H9 (cell line): ENCODE data around the gene TMEM183A. TPM values are rescaled to one million over a fixed set of nuclear protein-coding genes. Genes with fewer than 3 reads are reported as not detected.
A peak's percentile ranks its signal among the peaks of the same experiment; 100 is the strongest.

Experiments
- DNase-seq: peaks from one replicate; pipeline ENCODE4 v3.0.0-alpha.2; 2017
- H2AFZ ChIP-seq: one replicate; pipeline ENCODE4 v1.6.1; 2013; ENCODE audit warnings: mild to moderate bottlenecking, low read length, control low read depth, moderate library complexity
- H2AK5ac ChIP-seq: 2 replicates; pipeline ENCODE4 v1.6.1; 2013; ENCODE audit warnings: low read length, control low read depth, mixed read lengths; ENCODE audit not compliant: insufficient read length
- H2BK120ac ChIP-seq: one replicate; pipeline ENCODE4 v1.6.1; 2013; ENCODE audit warnings: low read depth, mild to moderate bottlenecking, low read length, control low read depth, inconsistent platforms; ENCODE audit not compliant: poor library complexity, severe bottlenecking
- H2BK12ac ChIP-seq: 2 replicates; pipeline ENCODE4 v1.6.1; 2013; ENCODE audit warnings: low read length, control low read depth, mixed read lengths, low read depth; ENCODE audit not compliant: insufficient read length
- H2BK15ac ChIP-seq: 2 replicates; pipeline ENCODE4 v1.6.1; 2013; ENCODE audit warnings: low read depth, low read length, control low read depth
- H2BK20ac ChIP-seq: one replicate; pipeline ENCODE4 v1.6.1; 2013; ENCODE audit warnings: low read depth, mild to moderate bottlenecking, low read length, control low read depth, inconsistent platforms; ENCODE audit not compliant: poor library complexity, severe bottlenecking
- H2BK5ac ChIP-seq: 2 replicates; pipeline ENCODE4 v1.6.1; 2013; ENCODE audit warnings: low read length, control low read depth, mixed read lengths; ENCODE audit not compliant: insufficient read length
- H3K14ac ChIP-seq: 2 replicates; pipeline ENCODE4 v1.6.1; 2013; ENCODE audit warnings: low read length, control low read depth; ENCODE audit not compliant: insufficient read depth
- H3K18ac ChIP-seq: 2 replicates; pipeline ENCODE4 v1.6.1; 2013; ENCODE audit warnings: low read depth, mild to moderate bottlenecking, mixed read lengths, low read length, control low read depth; ENCODE audit not compliant: insufficient read length
- H3K23ac ChIP-seq: 2 replicates; pipeline ENCODE4 v1.6.1; 2013; ENCODE audit warnings: low read length, control low read depth, mixed read lengths, low read depth; ENCODE audit not compliant: insufficient read length
- H3K23me2 ChIP-seq: 2 replicates; pipeline ENCODE4 v1.6.1; 2013; ENCODE audit warnings: low read depth, mild to moderate bottlenecking, mixed read lengths, low read length, control low read depth; ENCODE audit not compliant: insufficient read length, poor library complexity, severe bottlenecking
- H3K27ac ChIP-seq: 2 replicates; pipeline ENCODE4 v1.5.1; 2013; ENCODE audit warnings: low read length, control low read depth, mixed read lengths, low read depth; ENCODE audit not compliant: insufficient read length
- H3K27me3 ChIP-seq: 2 replicates; pipeline ENCODE4 v1.6.1; 2013; ENCODE audit warnings: low read length, control low read depth, inconsistent platforms; ENCODE audit not compliant: insufficient read depth
- H3K4ac ChIP-seq: 2 replicates; pipeline ENCODE4 v1.6.1; 2013; ENCODE audit warnings: low read depth, mild to moderate bottlenecking, control low read depth, inconsistent platforms, low read length, moderate library complexity
- H3K4me1 ChIP-seq: 2 replicates; pipeline ENCODE4 v1.6.1; 2013; ENCODE audit warnings: low read length, control low read depth, inconsistent platforms; ENCODE audit not compliant: insufficient read depth
- H3K4me2 ChIP-seq: 2 replicates; pipeline ENCODE4 v1.6.1; 2013; ENCODE audit warnings: low read length, control low read depth, mixed read lengths; ENCODE audit not compliant: insufficient read length, insufficient read depth
- H3K56ac ChIP-seq: 2 replicates; pipeline ENCODE4 v1.6.1; 2013; ENCODE audit warnings: low read depth, mild to moderate bottlenecking, mixed read lengths, low read length, control low read depth; ENCODE audit not compliant: insufficient read length
- H3K79me1 ChIP-seq: 2 replicates; pipeline ENCODE4 v1.6.1; 2013; ENCODE audit warnings: low read depth, mild to moderate bottlenecking, moderate library complexity, low read length, control low read depth, inconsistent platforms; ENCODE audit not compliant: insufficient read depth, poor library complexity, severe bottlenecking
- H3K79me2 ChIP-seq: 2 replicates; pipeline ENCODE4 v1.6.1; 2013; ENCODE audit warnings: low read length, control low read depth, inconsistent platforms; ENCODE audit not compliant: insufficient read depth
- H3K9ac ChIP-seq: 2 replicates; pipeline ENCODE4 v1.6.1; 2013; ENCODE audit warnings: low read length, control low read depth, mixed read lengths; ENCODE audit not compliant: insufficient read length; ENCODE audit errors: extremely low read depth
- H3K9me3 ChIP-seq: one replicate; pipeline ENCODE4 v1.6.1; 2013; ENCODE audit warnings: low read depth, low read length, inconsistent platforms; ENCODE audit not compliant: control insufficient read depth
- H3T11ph ChIP-seq: one replicate; pipeline ENCODE4 v1.6.1; 2013; ENCODE audit warnings: mild to moderate bottlenecking, low read length, control low read depth, inconsistent platforms
- H4K20me1 ChIP-seq: one replicate; pipeline ENCODE4 v1.6.1; 2013; ENCODE audit not compliant: control insufficient read depth, insufficient read length, insufficient read depth
- H4K5ac ChIP-seq: 2 replicates; pipeline ENCODE4 v1.6.1; 2013; ENCODE audit warnings: low read depth, mild to moderate bottlenecking, mixed read lengths, low read length, control low read depth; ENCODE audit not compliant: insufficient read length
- H4K8ac ChIP-seq: replicated peaks from 2 replicates; pipeline ENCODE4 v1.6.1; 2013; ENCODE audit warnings: low read length, control low read depth, mixed read lengths, low read depth; ENCODE audit not compliant: insufficient read length
- H4K91ac ChIP-seq: 2 replicates; pipeline ENCODE4 v1.6.1; 2013; ENCODE audit warnings: low read depth, mild to moderate bottlenecking, moderate library complexity, mixed read lengths, low read length, control low read depth; ENCODE audit not compliant: insufficient read length
- H3K27ac Mint-ChIP-seq, 3 experiments: 2 replicates in 2 of 3; 3 replicates in 1 of 3; pipeline ENCODE4 v1.8.0; 2020 to 2021; ENCODE audit warnings: mixed read lengths in 3 of 3, mild to moderate bottlenecking in 1 of 3, moderate library complexity in 1 of 3
- H3K27me3 Mint-ChIP-seq: 2 replicates; pipeline ENCODE4 v1.8.0; 2021; ENCODE audit warnings: low read depth, mild to moderate bottlenecking, moderate library complexity, mixed read lengths
- H3K36me3 Mint-ChIP-seq, 3 experiments: 2 replicates in 2 of 3; 3 replicates in 1 of 3; pipeline ENCODE4 v1.8.0; 2020 to 2021; ENCODE audit warnings: low read depth in 3 of 3, mixed read lengths in 3 of 3; ENCODE audit not compliant: insufficient read depth in 1 of 3
- H3K4me1 Mint-ChIP-seq, 2 experiments: 2 replicates each; pipeline ENCODE4 v1.8.0; 2020; ENCODE audit warnings: mixed read lengths in 2 of 2
- H3K4me3 Mint-ChIP-seq, 2 experiments: 2 replicates in 1 of 2; 3 replicates in 1 of 2; pipeline ENCODE4 v1.8.0; 2020 to 2021; ENCODE audit warnings: mild to moderate bottlenecking in 2 of 2, mixed read lengths in 2 of 2, moderate library complexity in 1 of 2
- H3K9me3 Mint-ChIP-seq, 2 experiments: 2 replicates in 1 of 2; 3 replicates in 1 of 2; pipeline ENCODE4 v1.8.0; 2020; ENCODE audit warnings: mild to moderate bottlenecking in 2 of 2, mixed read lengths in 2 of 2, moderate library complexity in 1 of 2
- CTCF ChIP-seq: fragments of 200-600 bp; sonication (generic); conservative IDR thresholded peaks from 3 replicates; pipeline ENCODE4 v1.8.0; 2021; ENCODE audit warnings: antibody characterized with exemption, mild to moderate bottlenecking
- WGBS: extraction: QIAGEN DNeasy Blood & Tissue Kit; methylation state at CpG from one replicate; pipeline ENCODE4 v1.1.7; 2013; ENCODE audit warnings: missing lambda C conversion rate, low lambda C conversion rate, mixed read lengths; ENCODE audit not compliant: insufficient read length; ENCODE audit errors: extremely low coverage; 5-methylcytosine and 5-hydroxymethylcytosine counted together
- total RNA-seq: library from RNA; stranded (reverse); gene quantifications from 2 replicates; pipeline ENCODE4 v1.2.1, GENCODE V29; 2021

Gene TMEM183A
- total RNA-seq, 1 experiment from 2014 or later: 93.4 TPM

DNA sequence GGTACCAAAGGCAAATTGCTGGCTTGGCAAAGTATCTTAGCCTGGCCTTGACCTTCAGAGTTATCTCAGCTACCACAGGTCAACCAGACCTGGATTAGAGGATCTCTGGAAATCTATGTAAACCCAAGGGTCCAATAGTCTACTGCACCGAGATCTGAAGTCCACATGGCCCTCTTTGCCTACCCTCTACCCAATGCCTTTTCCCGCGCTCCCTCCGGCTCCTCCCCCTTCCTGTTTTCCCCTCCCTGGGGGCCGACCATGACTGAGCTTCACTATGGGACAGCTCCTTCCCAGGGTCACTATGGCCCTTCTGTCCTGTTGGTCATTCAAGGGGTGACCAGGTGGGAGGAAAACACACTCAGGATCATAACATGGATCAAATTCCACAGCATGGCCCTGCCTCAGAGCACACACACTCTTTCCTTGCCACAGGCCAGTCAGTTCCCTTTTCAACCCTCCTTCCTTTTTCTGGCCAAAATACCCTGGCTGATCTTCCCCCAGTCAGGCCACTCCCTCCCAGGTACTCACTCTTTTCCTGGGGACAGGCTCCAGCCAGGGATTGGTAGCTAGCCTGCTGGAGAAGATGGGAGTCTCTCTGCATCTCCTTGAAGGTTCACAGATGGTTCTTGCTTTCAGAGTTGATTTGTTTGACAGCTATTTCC is 19.1 kb upstream of the TMEM183A start:
- no peaks in the 10 kb centered on the region for H3K9me3 ChIP-seq
- no peak overlapping the region for H2BK120ac ChIP-seq
- no peak overlapping the region for H3T11ph ChIP-seq
- no peak overlapping the region for H3K56ac ChIP-seq
- Mint-ChIP-seq H3K27ac (peak overlapping the region in 1 of 3 experiments; percentile 68; a peak in 3 of 7 replicates), H3K27me3 (peaks cover 14% of the 10 kb centered on the region), H3K4me3 (peak overlapping the region in 1 of 2 experiments; percentile 36; a peak in 1 of 5 replicates), H3K4me1 (peaks cover 2 to 5% of the 10 kb centered on the region in 2 experiments; a peak in 3 of 4 replicates), H3K36me3 (no peaks in the 10 kb centered on the region), H3K9me3 (no peaks in the 10 kb centered on the region)
- no peak overlapping the region for H2BK15ac ChIP-seq
- H4K20me1 ChIP-seq: no peaks in the 10 kb centered on the region
- H2AK5ac ChIP-seq: no peak overlapping the region
- H4K8ac ChIP-seq: no peak overlapping the region
- H3K14ac ChIP-seq: no peak overlapping the region
- H3K18ac ChIP-seq: no peak overlapping the region
- no peak overlapping the region for H4K5ac ChIP-seq
- no peaks in the 10 kb centered on the region for H3K79me2 ChIP-seq
- no peak overlapping the region for H2BK20ac ChIP-seq
- H3K9ac ChIP-seq: no peak overlapping the region
- no peak for DNase-seq
- no CpG with 5 or more reads among the region's 5 CpGs for WGBS
- H4K91ac ChIP-seq: no peak overlapping the region
- TF ChIP-seq CTCF: no peak
- no peak overlapping the region for H3K27ac ChIP-seq
- no peaks in the 10 kb centered on the region; the same call in 1 of the 2 replicates for H3K4me1 ChIP-seq
- no peaks in the 10 kb centered on the region for H3K79me1 ChIP-seq
- H2AFZ ChIP-seq: no peak overlapping the region
- H2BK12ac ChIP-seq: no peak overlapping the region
- H3K4me2 ChIP-seq: no peak overlapping the region
- no peaks in the 10 kb centered on the region for H3K27me3 ChIP-seq
- H3K4ac ChIP-seq: no peak overlapping the region
- no peaks in the 10 kb centered on the region for H3K23me2 ChIP-seq
- H2BK5ac ChIP-seq: no peak overlapping the region
- no peak overlapping the region for H3K23ac ChIP-seq
